Measurements from ENCODE around the gene MAP4K5. TPM values are rescaled to one million over a fixed set of nuclear protein-coding genes. Genes with fewer than 3 reads are reported as not detected.

MAP4K5 gene
- total RNA-seq, 1 donor from 2014 or later: 85.2 TPM

DNA sequence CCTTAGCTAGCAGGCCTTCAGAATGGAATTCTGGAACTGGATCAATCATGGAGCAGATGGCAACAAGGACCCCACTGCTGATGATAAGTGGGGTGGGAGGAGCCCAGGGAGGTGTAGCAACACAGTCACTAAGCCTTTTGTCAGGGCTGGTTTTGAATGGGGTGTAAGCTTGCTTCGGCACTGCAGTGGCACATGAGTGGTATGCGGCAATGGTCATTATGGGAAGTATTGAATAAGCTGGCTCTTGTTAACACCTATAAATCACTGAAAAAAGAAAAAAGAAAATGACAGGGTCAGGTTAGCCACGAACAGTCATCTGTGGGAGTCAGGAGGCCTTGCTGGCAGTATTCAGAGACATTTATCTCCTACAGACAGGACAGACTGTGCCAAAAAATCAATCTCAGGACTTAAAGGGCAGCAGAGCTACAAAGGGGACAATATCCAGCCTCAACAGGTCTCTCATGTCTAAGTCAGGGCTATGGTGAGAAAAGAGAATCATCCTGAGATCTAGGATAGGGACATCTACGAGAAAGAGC, 154.8 kb downstream of the MAP4K5 start:
- FAIRE-seq (no peak), DNase-seq (ENCODE audit: low spot score in 2 of 2) (no peak)

DNA sequence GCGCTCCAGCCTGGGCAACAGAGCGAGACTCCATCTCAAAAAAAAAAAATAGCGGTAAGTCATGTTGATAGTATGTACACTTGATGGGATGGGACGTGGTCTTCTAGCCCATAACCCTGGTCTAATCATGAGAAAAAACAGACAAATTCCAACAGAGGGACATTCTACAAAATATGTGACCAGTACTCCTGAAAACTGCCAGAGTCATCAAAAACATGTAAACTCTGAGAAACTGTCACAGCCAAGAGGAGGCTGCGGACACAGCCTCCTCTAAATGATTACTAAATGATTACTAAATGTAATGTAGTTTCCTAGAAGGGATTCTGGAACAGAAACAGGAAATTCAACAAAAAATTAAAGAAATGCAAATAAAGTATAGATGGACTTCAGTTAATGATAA, 156.6 kb downstream of the MAP4K5 start:
- DNase-seq (ENCODE audit: low spot score in 2 of 2) (no peak), FAIRE-seq (no peak)

DNA sequence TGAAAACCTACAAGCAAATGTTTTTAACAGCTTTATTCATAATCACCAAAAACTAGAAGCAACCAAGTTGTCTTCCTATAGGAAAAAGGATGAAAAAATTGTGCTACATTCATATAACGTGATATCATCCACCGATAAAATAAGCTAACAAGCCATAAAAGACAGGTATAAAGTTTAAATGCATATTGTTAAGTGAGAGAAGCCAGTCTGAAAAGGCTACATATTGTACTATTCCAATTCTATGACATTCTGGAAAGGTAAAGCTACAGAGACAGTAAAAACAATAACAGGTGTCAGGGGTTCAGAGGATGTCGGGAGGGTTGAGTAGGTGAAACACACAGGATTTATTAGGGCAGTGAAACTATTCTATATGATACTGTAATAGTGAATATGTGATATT, 158.4 kb downstream of the MAP4K5 start:
- no peak for FAIRE-seq

DNA sequence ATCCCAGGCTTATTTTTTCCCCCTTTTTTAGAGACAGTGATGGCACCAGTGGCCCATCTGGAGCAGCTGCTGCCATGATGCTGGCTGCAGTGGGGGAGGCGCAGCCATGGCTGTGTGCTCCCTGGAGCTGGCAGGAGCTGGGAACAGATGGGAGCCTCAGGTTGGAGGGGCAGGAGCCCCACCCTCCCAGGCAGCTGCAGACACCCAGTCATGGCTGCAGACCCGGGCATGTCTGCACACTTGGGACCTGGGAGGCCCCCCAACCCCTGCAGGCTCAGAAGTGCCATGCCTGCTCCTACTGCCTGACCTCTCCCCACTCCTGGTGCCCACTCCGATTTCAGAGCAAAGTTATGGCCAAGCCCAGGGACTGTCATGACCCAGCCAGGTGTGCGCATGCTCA, 160.8 kb downstream of the MAP4K5 start:
- FAIRE-seq: no peak

More for the DNA sequence above, 158.4 kb downstream of the MAP4K5 start:
- DNase-seq (ENCODE audit: low spot score in 2 of 2): no peak

More for the DNA sequence above, 160.8 kb downstream of the MAP4K5 start:
- DNase-seq (ENCODE audit: low spot score in 2 of 2): no peak

Small RNA genes lying within 50 kb of the gene (small RNA-seq; reads per million reads assigned to genes)
- gene RF00019: not detected
- gene SNRPGP1: not detected

Other genes starting within 250 kb of the MAP4K5 start
- 18.3 TPM for gene L2HGDH, start 220.3 kb downstream of the MAP4K5 start, total RNA-seq
- gene DMAC2L, start 220.2 kb downstream of the MAP4K5 start, total RNA-seq: 7.7 TPM
- 10.2 TPM for gene CDKL1, start 135.7 kb downstream of the MAP4K5 start, total RNA-seq
- 95.8 TPM for gene ATL1, start 27.6 kb upstream of the MAP4K5 start, total RNA-seq
- 19.6 TPM for gene SAV1, start 135.7 kb upstream of the MAP4K5 start, total RNA-seq

Data from frontal cortex (tissue), 4 donors.